ENCODE results near the gene XDH.

GRCh38 chr2:31349160-31349559, 65.4 kb downstream of the XDH start:
- no peak for TF ChIP-seq CTCF (IDR thresholded peaks at IDR 0.05)
- TF ChIP-seq POLR2AphosphoS5 (IDR thresholded peaks at IDR 0.05; ENCODE audit: low read depth, low read length), result no peak

All from Panc1 (cell line).